Measurements from ENCODE around the gene HAX1.

- TF ChIP-seq CTCF (IDR thresholded peaks at IDR 0.05) (no peak), POLR2A (IDR thresholded peaks at IDR 0.05) (no peak)
Observed at GRCh38 chr1:154239491-154239890, 32.9 kb upstream of the HAX1 start.
